OCI-LY1 (cell line): Measurements from ENCODE around the gene HKDC1.

Source experiments
- H2AFZ ChIP-seq: fragments of 200-600 bp; sonication (generic), shearing (Covaris generic); 2 replicates; pipeline ENCODE4 v1.6.0; 2014; ENCODE audit warnings: antibody characterized with exemption, mild to moderate bottlenecking, low read length
- H3F3A ChIP-seq: fragments of 200-600 bp; sonication (generic), shearing (Covaris generic); 2 replicates; pipeline ENCODE4 v1.6.0; 2014; ENCODE audit warnings: mild to moderate bottlenecking, antibody characterized with exemption, low read length, moderate library complexity; ENCODE audit not compliant: insufficient read depth
- H3K27ac ChIP-seq: fragments of 200-600 bp; sonication (generic); 2 replicates; pipeline ENCODE4 v1.5.1; 2014; ENCODE audit warnings: low read length, mixed run types, mild to moderate bottlenecking, low read depth; ENCODE audit not compliant: poor library complexity, severe bottlenecking
- H3K27me3 ChIP-seq: fragments of 200-600 bp; sonication (generic); 2 replicates; pipeline ENCODE4 v1.6.0; 2014; ENCODE audit warnings: antibody characterized with exemption, mild to moderate bottlenecking, low read length, moderate library complexity; ENCODE audit not compliant: insufficient read depth
- H3K36me3 ChIP-seq: fragments of 200-600 bp; sonication (generic); 2 replicates; pipeline ENCODE4 v1.6.1; 2014; ENCODE audit warnings: mild to moderate bottlenecking, antibody characterized with exemption, low read length, moderate library complexity, mixed read lengths; ENCODE audit not compliant: insufficient read depth
- H3K4me1 ChIP-seq: fragments of 200-600 bp; sonication (generic); 2 replicates; pipeline ENCODE4 v1.5.1; 2014; ENCODE audit warnings: mild to moderate bottlenecking, low read length, moderate library complexity; ENCODE audit not compliant: insufficient read depth, severe bottlenecking
- H3K4me2 ChIP-seq: fragments of 200-600 bp; sonication (generic), shearing (Covaris generic); 2 replicates; pipeline ENCODE4 v1.6.1; 2014; ENCODE audit warnings: low read length
- H3K4me3 ChIP-seq: fragments of 200-600 bp; sonication (generic); 2 replicates; pipeline ENCODE4 v1.5.1; 2014; ENCODE audit warnings: low read length, low read depth, mild to moderate bottlenecking, mixed read lengths; ENCODE audit not compliant: poor library complexity, severe bottlenecking
- H3K79me2 ChIP-seq: fragments of 200-600 bp; shearing (Covaris generic); 2 replicates; pipeline ENCODE4 v1.6.1; 2016; ENCODE audit warnings: mixed run types, low read length, mixed read lengths; ENCODE audit not compliant: insufficient read depth
- H3K9ac ChIP-seq: fragments of 200-600 bp; sonication (generic), shearing (Covaris generic); 2 replicates; pipeline ENCODE4 v1.6.1; 2014; ENCODE audit warnings: mild to moderate bottlenecking, low read length, mixed read lengths
- H3K9me2 ChIP-seq: fragments of 200-600 bp; sonication (generic), shearing (Covaris generic); 2 replicates; pipeline ENCODE4 v1.6.1; 2014; ENCODE audit warnings: low read depth, mild to moderate bottlenecking, low read length, mixed read lengths
- H3K9me3 ChIP-seq: fragments of 200-600 bp; shearing (Covaris generic); 2 replicates; pipeline ENCODE4 v1.6.1; 2014; ENCODE audit warnings: low read length, mixed read lengths
- H4K20me1 ChIP-seq: fragments of 200-600 bp; sonication (generic), shearing (Covaris generic); 2 replicates; pipeline ENCODE4 v1.6.0; 2016; ENCODE audit warnings: mild to moderate bottlenecking, low read length; ENCODE audit not compliant: insufficient read depth
- CTCF ChIP-seq: fragments of 200-600 bp; sonication (generic), shearing (Covaris generic); IDR thresholded peaks from 2 replicates; pipeline ENCODE4 v1.5.1; 2017; ENCODE audit warnings: mild to moderate bottlenecking, antibody characterized with exemption, low read length, moderate library complexity, mixed read lengths
- EZH2 ChIP-seq: fragments of 200-600 bp; sonication (generic), shearing (Covaris generic); IDR thresholded peaks from 2 replicates; pipeline ENCODE4 v1.8.0; 2017; ENCODE audit warnings: borderline replicate concordance, mixed run types, mild to moderate bottlenecking, antibody characterized with exemption, low read length, moderate library complexity, mixed read lengths

HKDC1 gene

DNA sequence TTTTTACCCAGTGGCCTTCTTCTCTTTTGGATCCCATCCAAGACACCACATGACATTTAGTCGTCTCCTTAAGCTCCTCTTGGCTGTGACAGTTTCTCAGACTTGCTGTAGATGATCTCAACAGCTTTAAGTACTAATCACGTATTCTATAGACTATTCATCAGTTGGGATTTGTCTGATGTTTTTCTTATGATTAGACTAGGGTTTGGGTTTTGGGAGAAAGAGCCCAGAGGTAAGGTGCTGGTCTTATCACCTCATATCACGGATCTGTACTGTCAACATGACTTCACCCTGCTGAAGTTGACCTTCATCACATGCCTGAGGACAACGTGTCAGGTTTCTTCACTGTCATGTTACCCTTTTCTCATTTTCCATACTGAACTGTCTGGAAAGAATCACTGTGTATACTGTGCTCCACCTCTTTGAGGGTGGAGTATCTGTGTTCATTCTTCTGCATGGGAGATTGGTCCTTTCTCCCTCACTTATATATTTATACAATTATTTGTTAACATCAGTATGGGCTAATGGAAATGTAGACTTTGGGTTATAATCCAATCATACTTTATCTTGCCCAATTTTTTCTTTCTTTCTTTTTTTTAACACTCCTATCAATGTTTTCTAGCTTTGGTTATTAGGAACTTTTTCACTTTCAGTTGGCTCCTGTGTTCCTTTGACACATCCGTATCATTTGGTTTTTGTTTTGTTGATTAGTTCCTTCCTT lies 6.4 kb upstream of the HKDC1 start:
- TF ChIP-seq EZH2 (no peak), CTCF (no peak)
- no peak overlapping the region for H3K4me3 ChIP-seq

DNA sequence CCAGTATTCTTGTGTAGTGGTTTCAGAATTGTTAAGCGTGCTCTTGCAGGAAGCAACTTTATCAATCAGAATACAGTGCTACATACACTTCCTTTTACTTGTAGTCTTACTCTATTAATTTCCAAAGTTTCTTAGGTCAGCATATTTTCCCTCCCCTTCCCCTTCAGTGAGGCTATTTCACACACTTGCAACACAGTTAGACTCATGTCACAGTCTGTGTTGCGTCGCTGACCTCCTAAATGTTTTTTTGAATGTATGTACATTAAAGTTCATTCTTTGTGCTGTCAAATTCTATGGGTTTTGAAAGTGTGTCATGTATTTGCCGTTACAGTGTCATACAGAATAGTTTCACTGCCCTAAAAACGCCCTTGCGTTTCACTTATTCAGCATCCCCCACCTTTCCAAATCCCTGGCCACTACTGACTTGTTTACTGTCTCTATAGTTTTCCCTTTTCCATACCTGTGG lies 5.4 kb upstream of the HKDC1 start:
- TF ChIP-seq EZH2, result no peak
- no peak for TF ChIP-seq CTCF
- Histone ChIP-seq H3K27ac (no peak overlapping the region), H2AFZ (no peak overlapping the region), H3K9me2 (no peaks in the 10 kb centered on the region), H3K9me3 (peaks cover 5% of the 10 kb centered on the region; the same call in 1 of the 2 replicates), H3K27me3 (no peaks in the 10 kb centered on the region), H3K4me1 (no peaks in the 10 kb centered on the region), H3K79me2 (no peaks in the 10 kb centered on the region), H3K36me3 (no peaks in the 10 kb centered on the region), H3K4me2 (no peak overlapping the region), H3K4me3 (no peak overlapping the region), H3F3A (no peaks in the 10 kb centered on the region), H4K20me1 (no peaks in the 10 kb centered on the region), H3K9ac (no peak overlapping the region)

More for the DNA sequence above, 6.4 kb upstream of the HKDC1 start:
- H3K4me1 ChIP-seq, result no peaks in the 10 kb centered on the region
- H4K20me1 ChIP-seq, result no peaks in the 10 kb centered on the region
- no peaks in the 10 kb centered on the region for H3F3A ChIP-seq
- no peaks in the 10 kb centered on the region for H3K9me2 ChIP-seq
- peaks cover 5% of the 10 kb centered on the region; the same call in 1 of the 2 replicates for H3K9me3 ChIP-seq
- H3K9ac ChIP-seq, result no peak overlapping the region
- H3K27ac ChIP-seq, result no peak overlapping the region
- H3K27me3 ChIP-seq, result no peaks in the 10 kb centered on the region
- no peak overlapping the region for H2AFZ ChIP-seq
- no peak overlapping the region for H3K4me2 ChIP-seq
- peaks cover 9% of the 10 kb centered on the region for H3K36me3 ChIP-seq
- no peaks in the 10 kb centered on the region for H3K79me2 ChIP-seq

DNA sequence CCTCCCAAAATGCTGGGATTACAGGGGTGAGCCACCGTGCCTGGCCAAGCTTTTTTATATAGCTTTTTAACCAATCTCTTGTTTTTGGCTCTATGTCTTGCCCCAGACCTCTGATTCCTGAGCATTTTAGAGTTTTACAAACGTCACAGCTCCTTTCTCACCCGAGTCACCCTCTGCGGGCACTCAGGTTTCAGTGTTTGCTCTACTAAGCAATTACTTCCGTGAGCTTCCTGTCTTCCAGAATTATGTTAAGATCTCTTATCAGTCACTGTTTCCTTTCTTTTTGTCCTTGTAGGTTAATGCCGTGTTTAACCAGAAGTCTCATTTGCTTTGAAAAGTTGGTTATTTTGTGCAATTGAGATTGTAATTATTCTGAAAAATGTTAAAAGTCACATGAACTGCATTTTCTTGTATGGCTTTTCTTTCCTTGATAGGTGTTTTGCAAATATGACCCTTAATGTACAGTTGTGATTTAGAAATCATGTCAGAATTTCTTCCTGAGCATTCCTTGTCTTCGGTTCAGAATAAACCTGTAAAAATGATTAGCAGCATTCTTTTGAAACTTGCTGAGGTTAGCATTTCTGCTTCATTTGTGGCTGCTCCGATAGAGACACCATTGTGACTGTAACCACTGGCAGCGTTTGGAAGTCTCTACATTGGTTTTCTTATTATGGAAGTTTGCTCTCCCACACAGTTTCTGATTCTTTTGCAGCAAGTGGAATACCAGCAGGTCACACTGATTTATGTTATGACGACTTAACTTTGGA lies 4.5 kb upstream of the HKDC1 start:
- TF ChIP-seq EZH2 (no peak), CTCF (no peak)
- H2AFZ ChIP-seq, result no peak overlapping the region
- no peak overlapping the region for H3K4me2 ChIP-seq

More for the DNA sequence above, 4.5 kb upstream of the HKDC1 start:
- H3K79me2 ChIP-seq, result no peaks in the 10 kb centered on the region
- no peak overlapping the region for H3K9ac ChIP-seq
- peaks cover 5% of the 10 kb centered on the region; the same call in 1 of the 2 replicates for H3K9me3 ChIP-seq
- H3K27me3 ChIP-seq, result no peaks in the 10 kb centered on the region
- no peak overlapping the region for H3K27ac ChIP-seq
- H3K4me3 ChIP-seq, result no peak overlapping the region
- no peaks in the 10 kb centered on the region for H3K9me2 ChIP-seq
- H3K4me1 ChIP-seq, result no peaks in the 10 kb centered on the region
- H3F3A ChIP-seq, result no peaks in the 10 kb centered on the region
- no peaks in the 10 kb centered on the region for H4K20me1 ChIP-seq
- no peaks in the 10 kb centered on the region for H3K36me3 ChIP-seq
